Hepatocyte (in vitro differentiated cells): ENCODE results near the gene CDR2L. TPM values are rescaled to one million over a fixed set of nuclear protein-coding genes. Genes with fewer than 3 reads are reported as not detected.

Source experiments
- DNase-seq: peaks from one replicate; pipeline ENCODE4 v3.0.0-alpha.2; 2016; ENCODE audit warnings: low spot score
- H2AFZ ChIP-seq: fragments of 200-600 bp; sonication (generic); 2 replicates; pipeline ENCODE4 v1.6.0; 2016; ENCODE audit warnings: antibody characterized with exemption, mild to moderate bottlenecking
- H3K27ac ChIP-seq: fragments of 200-600 bp; sonication (generic); 2 replicates; pipeline ENCODE4 v1.5.1; 2016; ENCODE audit warnings: mild to moderate bottlenecking
- H3K27me3 ChIP-seq: fragments of 200-600 bp; sonication (generic); 2 replicates; pipeline ENCODE4 v1.6.1; 2016
- H3K36me3 ChIP-seq: fragments of 200-600 bp; sonication (generic); replicated peaks from 2 replicates; pipeline ENCODE4 v1.5.1; 2016; ENCODE audit warnings: low read depth; ENCODE audit not compliant: insufficient read depth
- H3K4me1 ChIP-seq: fragments of 200-600 bp; sonication (generic); 2 replicates; pipeline ENCODE4 v1.5.1; 2016; ENCODE audit warnings: mild to moderate bottlenecking, moderate library complexity; ENCODE audit not compliant: insufficient read depth
- H3K4me2 ChIP-seq: fragments of 200-600 bp; sonication (generic); 2 replicates; pipeline ENCODE4 v1.6.0; 2016
- H3K4me3 ChIP-seq: fragments of 200-600 bp; sonication (generic); 2 replicates; pipeline ENCODE4 v1.5.1; 2016; ENCODE audit warnings: mild to moderate bottlenecking
- H3K79me2 ChIP-seq: fragments of 200-600 bp; sonication (generic); 2 replicates; pipeline ENCODE4 v1.6.0; 2017; ENCODE audit warnings: mild to moderate bottlenecking
- H3K9me2 ChIP-seq: fragments of 200-600 bp; sonication (generic); replicated peaks from 2 replicates; pipeline ENCODE4 v1.6.0; 2017; ENCODE audit warnings: mild to moderate bottlenecking; ENCODE audit not compliant: insufficient read depth
- H3K9me3 ChIP-seq: fragments of 200-600 bp; sonication (generic); 2 replicates; pipeline ENCODE4 v1.5.1; 2016; ENCODE audit warnings: low read depth, mild to moderate bottlenecking
- H4K20me1 ChIP-seq: fragments of 200-600 bp; sonication (generic); 2 replicates; pipeline ENCODE4 v1.6.0; 2016; ENCODE audit warnings: mild to moderate bottlenecking; ENCODE audit not compliant: insufficient read depth, poor library complexity, severe bottlenecking
- EZH2 ChIP-seq: fragments of 200-600 bp; sonication (generic); IDR thresholded peaks from 2 replicates; pipeline ENCODE4 v1.6.1; 2016; ENCODE audit warnings: antibody characterized with exemption, mild to moderate bottlenecking, borderline replicate concordance
- EZH2phosphoT487 ChIP-seq: fragments of 200-600 bp; sonication (generic); IDR thresholded peaks from one replicate; pipeline ENCODE4 v1.6.1; 2018; ENCODE audit warnings: antibody characterized with exemption, mild to moderate bottlenecking, low read depth, moderate library complexity; ENCODE audit not compliant: unreplicated experiment, severe bottlenecking
- WGBS: methylation state at CpG from one replicate; pipeline ENCODE4 v1.1.6; 2016; ENCODE audit warnings: low lambda C conversion rate; ENCODE audit errors: missing lambda C conversion rate; 5-methylcytosine and 5-hydroxymethylcytosine counted together
- polyA plus RNA-seq: library from polyadenylated mRNA; unstranded; fragments of >200 nt; fragmentation: Nextera tagmentation; extraction: Ambion mirVana; gene quantifications from 2 replicates; pipeline ENCODE4 v1.2.1, GENCODE V29; 2016
- total RNA-seq: library from RNA; depleted of rRNA; stranded (reverse); fragments of >200 nt; gene quantifications from 2 replicates; pipeline ENCODE4 v1.2.3, GENCODE V29; 2014
- TF ChIP-seq, protein P1 (sequence below): fragments of 200-600 bp; sonication (generic); IDR thresholded peaks from 2 replicates; pipeline ENCODE4 v1.5.1; 2016; ENCODE audit warnings: antibody characterized with exemption, mild to moderate bottlenecking; ENCODE audit not compliant: poor library complexity

CDR2L gene
- total and polyA plus RNA-seq, 2 experiments from 2014 or later: 16.4 to 17.0 TPM

DNA sequence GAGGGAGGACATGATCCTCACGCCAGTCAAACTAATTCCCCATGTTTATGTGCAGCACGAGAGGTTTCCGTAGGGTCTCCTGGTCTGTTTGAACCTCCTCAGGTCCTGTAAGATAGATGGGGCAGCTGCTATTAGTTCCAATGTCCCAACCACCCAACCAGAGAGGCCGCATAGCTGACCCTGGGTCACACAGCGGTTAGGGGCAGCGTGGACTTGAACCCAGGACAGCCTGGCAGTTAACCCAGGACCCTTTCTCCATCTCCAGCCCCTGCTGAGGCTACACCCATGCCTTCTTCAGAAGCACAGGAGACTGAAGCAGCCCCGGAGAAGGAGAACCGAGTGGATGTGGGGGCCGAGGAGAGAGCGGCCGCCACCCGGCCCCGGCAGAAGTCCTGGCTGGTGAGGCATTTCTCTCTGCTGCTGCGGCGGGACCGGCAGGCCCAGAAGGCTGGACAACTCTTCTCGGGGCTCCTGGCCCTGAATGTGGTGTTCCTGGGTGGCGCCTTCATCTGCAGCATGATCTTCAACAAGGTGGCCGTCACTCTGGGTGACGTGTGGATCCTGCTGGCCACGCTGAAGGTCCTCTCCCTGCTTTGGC, 46.2 kb upstream of the CDR2L start:
- H2AFZ ChIP-seq: no peak overlapping the region
- no peaks in the 10 kb centered on the region for H4K20me1 ChIP-seq
- H3K27me3 ChIP-seq: peaks cover 32% of the 10 kb centered on the region
- H3K36me3 ChIP-seq: no peaks in the 10 kb centered on the region
- H3K9me2 ChIP-seq: no peaks in the 10 kb centered on the region
- no peak for DNase-seq
- H3K4me3 ChIP-seq: no peak overlapping the region
- H3K27ac ChIP-seq: no peak overlapping the region
- H3K9me3 ChIP-seq: no peaks in the 10 kb centered on the region
- no peak overlapping the region for H3K4me2 ChIP-seq
- H3K4me1 ChIP-seq: no peaks in the 10 kb centered on the region
- no peak for TF ChIP-seq EZH2phosphoT487
- TF ChIP-seq, protein P1, sequence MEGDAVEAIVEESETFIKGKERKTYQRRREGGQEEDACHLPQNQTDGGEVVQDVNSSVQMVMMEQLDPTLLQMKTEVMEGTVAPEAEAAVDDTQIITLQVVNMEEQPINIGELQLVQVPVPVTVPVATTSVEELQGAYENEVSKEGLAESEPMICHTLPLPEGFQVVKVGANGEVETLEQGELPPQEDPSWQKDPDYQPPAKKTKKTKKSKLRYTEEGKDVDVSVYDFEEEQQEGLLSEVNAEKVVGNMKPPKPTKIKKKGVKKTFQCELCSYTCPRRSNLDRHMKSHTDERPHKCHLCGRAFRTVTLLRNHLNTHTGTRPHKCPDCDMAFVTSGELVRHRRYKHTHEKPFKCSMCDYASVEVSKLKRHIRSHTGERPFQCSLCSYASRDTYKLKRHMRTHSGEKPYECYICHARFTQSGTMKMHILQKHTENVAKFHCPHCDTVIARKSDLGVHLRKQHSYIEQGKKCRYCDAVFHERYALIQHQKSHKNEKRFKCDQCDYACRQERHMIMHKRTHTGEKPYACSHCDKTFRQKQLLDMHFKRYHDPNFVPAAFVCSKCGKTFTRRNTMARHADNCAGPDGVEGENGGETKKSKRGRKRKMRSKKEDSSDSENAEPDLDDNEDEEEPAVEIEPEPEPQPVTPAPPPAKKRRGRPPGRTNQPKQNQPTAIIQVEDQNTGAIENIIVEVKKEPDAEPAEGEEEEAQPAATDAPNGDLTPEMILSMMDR: no peak
- no peak for TF ChIP-seq EZH2
- 81% methylated on average over 21 of the region's 21 CpGs for WGBS
- no peaks in the 10 kb centered on the region for H3K79me2 ChIP-seq

DNA sequence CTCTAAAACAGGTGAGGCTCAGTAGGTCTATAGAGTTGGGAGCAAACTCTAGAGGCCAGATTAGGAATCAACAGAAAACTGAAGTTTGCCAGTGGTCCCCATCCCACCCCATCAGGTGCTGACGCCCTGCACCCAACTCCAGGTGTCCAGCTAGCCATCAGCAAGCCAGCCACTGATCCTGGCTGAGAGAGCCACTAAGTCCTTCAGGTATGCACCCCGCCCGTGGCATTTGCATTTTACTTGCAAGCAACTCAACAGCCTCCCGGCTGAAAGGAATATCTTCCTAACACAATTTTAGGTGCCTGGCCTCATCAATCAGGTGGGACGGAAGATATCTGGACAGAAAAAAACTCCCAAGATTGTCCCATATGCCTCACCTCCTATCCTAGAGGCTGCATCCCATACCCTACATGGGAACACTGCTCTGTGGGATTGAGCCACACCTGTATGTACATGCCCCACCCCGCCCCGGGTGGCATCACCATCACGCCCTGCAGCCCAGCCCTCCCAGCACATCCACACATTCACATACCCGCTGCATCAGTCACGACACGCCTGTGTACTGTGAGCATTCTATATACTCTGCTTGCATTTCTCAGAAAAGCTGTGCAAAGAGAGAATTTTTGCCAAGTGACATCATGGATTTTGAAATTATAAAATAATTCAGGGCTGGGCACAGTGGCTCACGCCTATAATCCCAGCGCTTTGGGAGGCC, 43.5 kb upstream of the CDR2L start:
- TF ChIP-seq, protein P1: no peak
- Histone ChIP-seq H3K79me2 (no peaks in the 10 kb centered on the region), H3K4me2 (no peak overlapping the region), H3K4me1 (no peaks in the 10 kb centered on the region), H2AFZ (no peak overlapping the region), H3K27ac (no peak overlapping the region), H3K4me3 (no peak overlapping the region), H3K36me3 (no peaks in the 10 kb centered on the region), H3K9me3 (no peaks in the 10 kb centered on the region), H4K20me1 (no peaks in the 10 kb centered on the region), H3K27me3 (peaks cover 11% of the 10 kb centered on the region), H3K9me2 (no peaks in the 10 kb centered on the region)
- no peak for DNase-seq
- WGBS: 72% methylated on average over 13 of the region's 13 CpGs

DNA sequence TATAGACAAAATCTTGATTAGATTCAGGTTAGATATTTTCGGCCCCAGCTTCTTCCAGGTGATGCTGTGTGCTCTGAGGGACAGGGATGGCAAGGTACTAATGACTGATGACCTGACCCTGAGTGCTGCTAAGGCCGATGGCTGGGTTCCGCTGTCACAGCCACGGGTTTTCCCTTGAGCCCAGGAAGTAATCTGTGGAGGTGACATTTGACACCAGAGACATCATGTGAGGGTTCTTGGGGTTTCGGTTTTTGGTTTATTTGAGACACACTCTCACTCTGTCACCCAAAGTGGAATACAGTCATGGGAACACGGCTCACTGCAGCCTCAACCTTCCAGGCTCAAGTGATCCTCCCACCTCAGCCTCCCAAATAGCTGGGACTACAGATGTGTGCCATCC, 41.9 kb upstream of the CDR2L start:
- Histone ChIP-seq H3K9me3 (no peaks in the 10 kb centered on the region), H3K27me3 (peaks cover 7% of the 10 kb centered on the region), H4K20me1 (no peaks in the 10 kb centered on the region), H3K79me2 (no peaks in the 10 kb centered on the region), H3K4me3 (no peak overlapping the region), H3K4me1 (peaks cover 3% of the 10 kb centered on the region), H2AFZ (no peak overlapping the region), H3K27ac (no peak overlapping the region), H3K4me2 (no peak overlapping the region), H3K9me2 (no peaks in the 10 kb centered on the region), H3K36me3 (no peaks in the 10 kb centered on the region)
- WGBS: 77% methylated on average over 6 of the region's 6 CpGs
- no peak for DNase-seq
- TF ChIP-seq, protein P1: no peak
- TF ChIP-seq EZH2phosphoT487 (no peak), EZH2 (no peak)
